Measurements from ENCODE around the gene RNF144B. TPM values are rescaled to one million over a fixed set of nuclear protein-coding genes. Genes with fewer than 3 reads are reported as not detected.
A peak's percentile ranks its signal among the peaks of the same experiment; 100 is the strongest.

Gene RNF144B
- total and polyA plus RNA-seq, 2 of the 13 experiments (the other 11 are each of a cell fraction or from before 2014, with no cell fraction given), result 1.8 to 4.3 TPM

DNA sequence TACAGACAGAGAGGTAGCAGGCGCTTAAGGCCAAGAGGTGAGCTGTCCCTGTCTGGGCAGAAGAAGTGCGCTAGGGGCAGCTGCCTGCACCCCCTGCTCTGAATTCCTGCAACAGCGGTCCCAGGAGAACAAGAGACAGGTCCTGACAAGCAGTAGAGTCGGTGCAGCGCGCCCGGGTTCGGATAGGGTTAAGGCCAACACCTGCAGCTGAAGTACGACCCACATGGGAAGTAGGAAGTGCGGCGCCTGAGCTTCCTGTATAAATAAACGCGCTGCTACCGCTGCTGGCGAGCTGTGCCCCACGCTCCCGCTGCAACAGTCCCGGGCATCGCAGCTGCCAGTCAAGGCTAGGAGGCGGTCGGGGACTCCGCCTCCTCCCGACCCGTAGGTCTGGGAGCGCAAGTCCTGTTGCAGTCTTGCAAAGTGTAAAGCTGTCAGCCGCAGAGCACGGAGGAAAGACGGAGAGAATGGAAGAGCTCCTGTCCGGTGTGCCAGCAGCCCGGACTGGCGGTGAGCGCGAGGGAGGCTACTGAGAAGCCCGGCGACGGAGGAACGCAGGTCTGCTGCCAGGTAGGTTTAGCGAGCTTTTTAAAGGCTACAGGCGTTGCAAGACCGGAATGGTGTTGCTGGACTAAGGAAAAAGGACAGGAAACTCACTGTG is at the start of gene RNF144B (continued):
- no peak; the same call in 1 of the 2 replicates for TF ChIP-seq ZNF800 (CRISPR knock-in tag; IDR thresholded peaks at IDR 0.05)
- TF ChIP-seq GABPB1 (CRISPR knock-in tag; IDR thresholded peaks at IDR 0.05), result peak; percentile 88
- TF ChIP-seq, protein P1, sequence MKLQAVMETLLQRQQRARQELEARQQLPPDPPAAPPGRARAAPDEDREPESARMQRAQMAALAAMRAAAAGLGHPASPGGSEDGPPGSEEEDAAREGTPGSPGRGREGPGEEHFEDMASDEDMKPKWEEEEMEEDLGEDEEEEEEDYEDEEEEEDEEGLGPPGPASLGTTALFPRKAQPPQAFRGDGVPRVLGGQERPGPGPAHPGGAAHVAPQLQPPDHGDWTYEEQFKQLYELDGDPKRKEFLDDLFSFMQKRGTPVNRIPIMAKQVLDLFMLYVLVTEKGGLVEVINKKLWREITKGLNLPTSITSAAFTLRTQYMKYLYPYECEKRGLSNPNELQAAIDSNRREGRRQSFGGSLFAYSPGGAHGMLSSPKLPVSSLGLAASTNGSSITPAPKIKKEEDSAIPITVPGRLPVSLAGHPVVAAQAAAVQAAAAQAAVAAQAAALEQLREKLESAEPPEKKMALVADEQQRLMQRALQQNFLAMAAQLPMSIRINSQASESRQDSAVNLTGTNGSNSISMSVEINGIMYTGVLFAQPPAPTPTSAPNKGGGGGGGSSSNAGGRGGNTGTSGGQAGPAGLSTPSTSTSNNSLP (IDR thresholded peaks at IDR 0.05; ENCODE audit: low read depth, low read length), result peak; percentile 37; the same call in 1 of the 2 replicates
- TF ChIP-seq, protein P2, sequence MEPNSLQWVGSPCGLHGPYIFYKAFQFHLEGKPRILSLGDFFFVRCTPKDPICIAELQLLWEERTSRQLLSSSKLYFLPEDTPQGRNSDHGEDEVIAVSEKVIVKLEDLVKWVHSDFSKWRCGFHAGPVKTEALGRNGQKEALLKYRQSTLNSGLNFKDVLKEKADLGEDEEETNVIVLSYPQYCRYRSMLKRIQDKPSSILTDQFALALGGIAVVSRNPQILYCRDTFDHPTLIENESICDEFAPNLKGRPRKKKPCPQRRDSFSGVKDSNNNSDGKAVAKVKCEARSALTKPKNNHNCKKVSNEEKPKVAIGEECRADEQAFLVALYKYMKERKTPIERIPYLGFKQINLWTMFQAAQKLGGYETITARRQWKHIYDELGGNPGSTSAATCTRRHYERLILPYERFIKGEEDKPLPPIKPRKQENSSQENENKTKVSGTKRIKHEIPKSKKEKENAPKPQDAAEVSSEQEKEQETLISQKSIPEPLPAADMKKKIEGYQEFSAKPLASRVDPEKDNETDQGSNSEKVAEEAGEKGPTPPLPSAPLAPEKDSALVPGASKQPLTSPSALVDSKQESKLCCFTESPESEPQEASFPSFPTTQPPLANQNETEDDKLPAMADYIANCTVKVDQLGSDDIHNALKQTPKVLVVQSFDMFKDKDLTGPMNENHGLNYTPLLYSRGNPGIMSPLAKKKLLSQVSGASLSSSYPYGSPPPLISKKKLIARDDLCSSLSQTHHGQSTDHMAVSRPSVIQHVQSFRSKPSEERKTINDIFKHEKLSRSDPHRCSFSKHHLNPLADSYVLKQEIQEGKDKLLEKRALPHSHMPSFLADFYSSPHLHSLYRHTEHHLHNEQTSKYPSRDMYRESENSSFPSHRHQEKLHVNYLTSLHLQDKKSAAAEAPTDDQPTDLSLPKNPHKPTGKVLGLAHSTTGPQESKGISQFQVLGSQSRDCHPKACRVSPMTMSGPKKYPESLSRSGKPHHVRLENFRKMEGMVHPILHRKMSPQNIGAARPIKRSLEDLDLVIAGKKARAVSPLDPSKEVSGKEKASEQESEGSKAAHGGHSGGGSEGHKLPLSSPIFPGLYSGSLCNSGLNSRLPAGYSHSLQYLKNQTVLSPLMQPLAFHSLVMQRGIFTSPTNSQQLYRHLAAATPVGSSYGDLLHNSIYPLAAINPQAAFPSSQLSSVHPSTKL (CRISPR knock-in tag; IDR thresholded peaks at IDR 0.05), result peak; percentile 88
- TF ChIP-seq HNF4A (CRISPR knock-in tag; IDR thresholded peaks at IDR 0.05), result peak; percentile 36; the same call in 1 of the 2 replicates
- TF ChIP-seq ELF3 (CRISPR knock-in tag; IDR thresholded peaks at IDR 0.05), result peak; percentile 88
- peak; percentile 90 for TF ChIP-seq ETV5 (CRISPR knock-in tag; IDR thresholded peaks at IDR 0.05; ENCODE audit: borderline replicate concordance)
- peak; percentile 75; the same call in 1 of the 2 replicates for TF ChIP-seq ZNF678 (CRISPR knock-in tag; IDR thresholded peaks at IDR 0.05)
- TF ChIP-seq PHF8 (CRISPR knock-in tag; IDR thresholded peaks at IDR 0.05), result peak; percentile 63; the same call in 1 of the 2 replicates
- peak; percentile 46; the same call in 1 of the 2 replicates for TF ChIP-seq SPEN (CRISPR knock-in tag; IDR thresholded peaks at IDR 0.05; ENCODE audit: low read depth)
- TF ChIP-seq ZNF292 (CRISPR knock-in tag; IDR thresholded peaks at IDR 0.05; ENCODE audit: borderline replicate concordance, low read depth), result peak; percentile 100
- TF ChIP-seq ZNF749 (CRISPR knock-in tag; IDR thresholded peaks at IDR 0.05; ENCODE audit: borderline replicate concordance), result 0 out of 2 replicates have a peak, but pooled peaks have one; percentile 82
- no peak for TF ChIP-seq ZNF549 (CRISPR knock-in tag; IDR thresholded peaks at IDR 0.05)
- TF ChIP-seq, protein P3, sequence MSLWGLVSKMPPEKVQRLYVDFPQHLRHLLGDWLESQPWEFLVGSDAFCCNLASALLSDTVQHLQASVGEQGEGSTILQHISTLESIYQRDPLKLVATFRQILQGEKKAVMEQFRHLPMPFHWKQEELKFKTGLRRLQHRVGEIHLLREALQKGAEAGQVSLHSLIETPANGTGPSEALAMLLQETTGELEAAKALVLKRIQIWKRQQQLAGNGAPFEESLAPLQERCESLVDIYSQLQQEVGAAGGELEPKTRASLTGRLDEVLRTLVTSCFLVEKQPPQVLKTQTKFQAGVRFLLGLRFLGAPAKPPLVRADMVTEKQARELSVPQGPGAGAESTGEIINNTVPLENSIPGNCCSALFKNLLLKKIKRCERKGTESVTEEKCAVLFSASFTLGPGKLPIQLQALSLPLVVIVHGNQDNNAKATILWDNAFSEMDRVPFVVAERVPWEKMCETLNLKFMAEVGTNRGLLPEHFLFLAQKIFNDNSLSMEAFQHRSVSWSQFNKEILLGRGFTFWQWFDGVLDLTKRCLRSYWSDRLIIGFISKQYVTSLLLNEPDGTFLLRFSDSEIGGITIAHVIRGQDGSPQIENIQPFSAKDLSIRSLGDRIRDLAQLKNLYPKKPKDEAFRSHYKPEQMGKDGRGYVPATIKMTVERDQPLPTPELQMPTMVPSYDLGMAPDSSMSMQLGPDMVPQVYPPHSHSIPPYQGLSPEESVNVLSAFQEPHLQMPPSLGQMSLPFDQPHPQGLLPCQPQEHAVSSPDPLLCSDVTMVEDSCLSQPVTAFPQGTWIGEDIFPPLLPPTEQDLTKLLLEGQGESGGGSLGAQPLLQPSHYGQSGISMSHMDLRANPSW (CRISPR knock-in tag; IDR thresholded peaks at IDR 0.05; ENCODE audit: borderline replicate concordance), result no peak
- TF ChIP-seq PAX8 (CRISPR knock-in tag; IDR thresholded peaks at IDR 0.05; ENCODE audit: borderline replicate concordance), result peak; percentile 81; the same call in 1 of the 2 replicates
- TF ChIP-seq MEIS2 (CRISPR knock-in tag; IDR thresholded peaks at IDR 0.05), result peak; percentile 85; the same call in 1 of the 2 replicates
